GM18909 (cell line): Measurements from ENCODE around the gene STRA6.

Experiments used
- ATAC-seq: cut with Tn5 transposase; IDR thresholded peaks from one replicate; pipeline ENCODE4 v1.9.1; 2021; ENCODE audit warnings: mild to moderate bottlenecking; ENCODE audit not compliant: unreplicated experiment, poor library complexity

Gene STRA6

GRCh38 chr15:74208901-74209559 lies 6.4 kb upstream of the STRA6 start:
- ATAC-seq = no peak

DNA sequence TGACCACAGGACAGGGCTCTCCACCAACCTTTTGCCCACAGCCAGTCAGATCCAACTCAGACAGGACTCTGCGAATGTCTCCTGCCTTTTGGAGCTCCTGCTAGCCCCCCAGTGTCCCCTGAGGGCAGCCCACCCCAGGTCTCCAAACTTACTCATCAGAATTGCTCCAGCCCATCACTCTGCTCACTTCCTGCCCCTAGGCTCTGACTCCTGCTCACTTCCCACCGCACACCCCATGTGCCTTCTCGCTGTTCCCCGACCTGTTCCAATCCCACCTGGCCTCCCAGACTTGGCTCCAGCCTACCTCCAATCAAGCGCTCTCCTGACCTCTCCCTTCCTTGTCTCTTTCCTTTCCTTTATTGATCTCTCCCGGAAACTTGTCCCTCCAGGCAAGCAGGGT lies 5.9 kb upstream of the STRA6 start:
- ATAC-seq = no peak

GRCh38 chr15:74207652-74208440 lies 5.3 kb upstream of the STRA6 start:
- no peak for ATAC-seq

DNA sequence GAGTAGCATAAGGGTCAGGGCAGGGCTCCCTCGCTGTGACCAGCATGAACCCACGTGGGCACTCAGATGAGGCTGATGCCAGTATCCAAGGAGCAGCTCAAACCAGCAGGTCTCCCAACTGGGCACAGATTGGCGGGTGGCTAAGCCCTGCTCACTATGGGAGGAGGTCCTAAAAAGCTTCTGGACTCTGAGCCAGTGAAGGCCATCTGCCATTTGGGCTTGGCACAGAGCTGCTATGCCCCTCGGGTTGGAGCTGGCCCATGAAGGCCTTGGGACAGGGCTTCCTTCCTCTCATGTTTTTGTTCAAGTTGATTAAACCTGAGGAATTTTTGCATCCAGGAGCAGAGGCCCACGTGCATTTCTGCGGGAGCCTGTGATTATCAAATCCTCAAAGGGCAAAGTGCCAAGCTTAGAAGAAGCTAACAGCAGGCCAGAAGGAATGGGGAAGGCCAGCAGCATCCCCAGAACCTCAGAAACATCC lies 4.3 kb upstream of the STRA6 start:
- ATAC-seq = no peak

DNA sequence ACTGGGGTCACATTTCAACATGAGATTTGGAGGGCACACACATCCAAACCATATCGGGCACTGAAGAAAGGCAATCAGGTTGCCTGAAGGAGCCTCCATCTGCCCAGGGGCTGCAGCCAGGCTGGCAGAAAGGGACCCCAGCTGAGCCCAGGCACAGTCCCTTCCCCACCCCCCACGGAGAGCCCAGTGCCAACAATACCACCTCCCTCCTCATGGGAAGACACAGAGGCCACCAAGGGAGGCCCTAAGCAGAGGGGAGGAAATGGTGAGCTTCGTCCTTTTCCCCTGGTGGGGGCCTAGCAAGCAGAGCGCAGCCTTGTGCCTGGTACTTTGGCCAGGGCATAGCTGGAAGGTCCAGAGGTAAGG lies 3.0 kb upstream of the STRA6 start:
- ATAC-seq = no peak

DNA sequence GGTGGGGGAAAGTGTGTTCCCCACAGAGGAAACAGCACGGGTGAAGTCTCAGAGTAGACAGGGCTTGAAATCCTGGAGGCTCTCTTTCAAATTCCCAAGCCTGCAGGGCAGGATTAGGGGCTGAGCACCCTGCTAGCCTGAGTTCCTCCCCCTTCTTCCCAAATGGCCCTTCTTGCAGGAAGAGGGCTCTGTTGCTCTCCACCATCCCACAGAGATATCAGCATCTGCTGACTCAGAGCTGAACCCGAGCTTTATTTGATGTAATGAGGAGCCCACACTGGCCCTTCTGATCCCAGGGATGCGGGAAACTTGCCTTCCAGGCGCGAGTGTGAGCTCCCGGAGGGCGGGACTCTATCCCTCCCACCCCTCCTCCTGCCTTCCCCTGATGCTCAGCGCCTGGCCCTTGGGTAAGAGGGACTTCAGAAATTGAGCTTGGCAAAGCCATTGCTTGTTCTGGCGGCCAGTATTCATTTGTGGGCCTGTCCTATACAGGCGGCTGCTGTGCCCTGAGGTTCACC lies 1.4 kb upstream of the STRA6 start:
- ATAC-seq = no peak

- ATAC-seq = no peak
Measured at GRCh38 chr15:74201710-74202420, 722 bp downstream of the STRA6 start.

GRCh38 chr15:74200871-74201419 lies 1.6 kb downstream of the STRA6 start:
- ATAC-seq = no peak

- ATAC-seq = no peak
Measured at GRCh38 chr15:74200412-74200815, 2.2 kb downstream of the STRA6 start.

DNA sequence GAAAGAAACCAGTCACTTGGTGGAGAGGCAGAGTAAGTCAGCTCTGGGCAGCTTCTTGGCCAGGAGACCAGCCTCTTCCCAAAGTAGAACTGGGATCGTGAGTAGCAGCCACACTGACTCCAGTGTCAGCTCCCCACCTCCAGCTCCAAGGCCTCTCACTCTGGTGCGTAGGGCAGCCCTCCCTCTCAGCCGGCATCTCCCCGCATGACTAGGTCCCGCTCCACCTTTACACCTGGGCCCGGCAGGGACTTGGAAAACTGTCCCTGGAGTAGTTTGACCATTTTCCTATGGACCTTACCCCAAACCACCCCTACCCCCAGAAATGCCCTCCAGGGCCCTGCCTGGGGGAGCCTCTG lies 3.3 kb downstream of the STRA6 start:
- no peak for ATAC-seq

DNA sequence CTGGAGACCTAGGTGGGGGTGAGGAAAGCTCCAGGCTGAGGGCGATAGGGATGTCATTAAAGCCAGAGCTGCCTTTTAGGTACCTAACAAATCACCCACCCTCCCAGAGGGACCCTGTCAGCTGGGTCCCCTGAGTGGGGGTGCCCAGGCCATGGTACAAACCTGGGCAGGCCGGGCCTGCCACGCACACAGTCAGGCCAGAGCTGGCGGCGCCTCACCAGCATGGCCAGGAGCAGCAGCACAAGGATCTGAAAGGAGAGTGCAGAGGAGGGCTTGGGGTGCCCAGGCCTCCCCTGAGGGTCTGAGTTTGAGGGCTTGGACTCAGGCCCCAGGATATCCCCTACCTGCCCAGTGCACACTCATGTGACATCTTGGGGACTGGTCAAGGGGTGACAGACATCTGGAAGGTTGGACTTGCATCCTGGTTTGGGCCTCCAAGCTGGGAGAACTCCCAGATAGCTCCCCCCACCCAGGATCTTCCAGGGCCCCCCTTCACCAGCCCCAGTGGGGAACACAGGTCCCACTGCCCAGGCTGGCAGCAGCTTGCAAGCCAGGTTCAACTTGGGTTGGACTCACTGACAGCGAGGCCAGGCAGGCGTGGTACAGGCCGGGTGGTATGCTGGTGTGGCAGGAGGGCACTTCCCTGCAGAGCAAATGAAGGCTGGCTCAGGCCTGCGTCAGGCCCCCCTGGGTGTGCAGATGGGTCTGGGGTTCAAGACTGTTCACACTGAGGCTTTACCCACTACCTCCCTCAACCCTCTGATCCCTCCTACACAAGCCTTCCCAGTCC lies 5.2 kb downstream of the STRA6 start:
- ATAC-seq = no peak

GRCh38 chr15:74196175-74196574 lies 6.4 kb downstream of the STRA6 start:
- ATAC-seq = no peak

GRCh38 chr15:74194572-74195559 lies 7.7 kb downstream of the STRA6 start:
- ATAC-seq = no peak

- no peak for ATAC-seq
Measured at GRCh38 chr15:74193905-74194304, 8.7 kb downstream of the STRA6 start.

- no peak for ATAC-seq
Measured at GRCh38 chr15:74193299-74193718, 9.3 kb downstream of the STRA6 start.

GRCh38 chr15:74192751-74193150 lies 9.8 kb downstream of the STRA6 start:
- ATAC-seq = no peak

DNA sequence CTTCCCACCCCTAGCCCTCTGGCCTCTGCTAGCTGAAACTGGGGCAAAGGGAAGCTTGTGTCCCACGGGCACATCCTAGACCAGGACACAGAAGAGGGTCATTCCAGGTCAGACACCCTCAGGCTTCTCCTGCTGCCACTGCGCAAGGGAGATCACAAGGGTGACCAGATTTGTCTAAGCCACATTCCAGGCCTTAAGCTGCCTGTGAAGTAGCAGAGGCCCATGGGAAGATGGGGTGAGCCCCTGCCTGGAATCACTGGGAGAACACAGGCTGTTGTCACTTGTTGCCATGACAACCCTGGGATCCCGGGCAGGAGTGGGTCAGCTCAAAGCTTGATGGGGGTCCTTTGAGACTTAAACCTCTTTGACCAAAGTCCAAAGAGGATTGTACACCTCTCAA lies 10.8 kb downstream of the STRA6 start:
- ATAC-seq = no peak

DNA sequence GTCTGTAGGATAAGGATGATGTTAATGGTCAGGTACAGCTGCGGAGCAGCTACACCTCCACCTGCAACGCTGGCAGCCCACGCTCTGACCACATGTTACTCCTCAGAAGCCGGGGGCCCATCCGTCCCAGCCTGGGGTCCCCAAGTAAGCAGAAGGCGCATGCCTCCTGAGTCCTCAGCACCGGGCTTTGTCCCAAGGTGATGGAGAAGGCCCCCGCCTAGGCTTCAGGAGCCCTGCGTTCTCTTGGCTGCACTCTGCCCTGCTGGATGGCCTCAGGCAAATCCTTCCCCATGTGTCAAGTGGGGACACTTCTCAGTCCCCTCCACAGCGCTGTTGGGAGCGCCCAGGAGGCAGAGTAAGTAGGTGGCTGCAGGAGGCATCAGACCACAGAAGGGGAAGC lies 14.4 kb downstream of the STRA6 start:
- no peak for ATAC-seq
